HG03575 (cell line): ENCODE measurements around the gene TRAPPC13.
"Not testable (repeated sequence)": the region's sequence is repeated elsewhere in the genome, so short reads cannot be mapped to it uniquely, and the experiment has no call there.

Experiments used
- ATAC-seq: cut with Tn5 transposase; IDR thresholded peaks from one replicate; pipeline ENCODE4 v1.9.1; 2021; ENCODE audit not compliant: unreplicated experiment, insufficient number of reproducible peaks, low FRiP score; ENCODE audit errors: extremely low read depth

TRAPPC13 gene

DNA sequence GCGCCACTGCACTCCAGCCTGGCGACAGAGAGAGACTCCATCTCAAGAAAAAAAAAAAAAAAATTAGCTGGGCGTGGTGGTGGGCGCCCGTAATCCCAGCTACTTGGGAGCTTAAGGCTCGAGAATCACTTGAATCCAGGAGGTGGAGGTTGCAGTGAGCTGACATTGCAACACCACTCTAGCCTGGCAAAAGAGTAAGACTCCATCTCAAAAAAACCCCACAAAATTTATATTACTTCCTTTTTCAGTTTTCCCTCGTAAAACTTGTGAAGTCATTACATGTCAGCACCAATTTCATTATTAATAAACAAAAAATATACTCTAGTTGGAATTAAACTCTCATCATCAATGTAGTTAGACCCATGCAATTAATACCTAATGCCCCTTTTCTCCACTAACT lies 43.9 kb downstream of the TRAPPC13 start:
- no peak for ATAC-seq

DNA sequence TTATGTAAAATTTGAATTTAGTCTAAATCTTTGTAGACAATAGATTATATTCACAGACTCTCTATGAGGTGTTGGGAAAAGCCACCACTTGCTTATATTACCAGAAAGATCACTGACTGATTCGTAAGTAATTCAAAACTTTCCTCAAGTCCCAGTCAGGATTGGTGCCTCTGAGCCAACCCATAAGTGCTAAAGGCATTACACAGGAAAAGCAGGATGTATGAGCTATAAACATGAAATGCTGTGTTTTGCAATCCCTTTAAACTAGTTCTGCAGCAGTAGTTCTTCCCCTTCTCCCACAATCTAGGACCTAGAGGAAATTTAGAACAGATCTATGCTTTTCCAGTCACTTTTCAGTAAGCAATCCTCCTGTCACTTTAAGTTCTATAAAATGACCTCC lies 48.0 kb downstream of the TRAPPC13 start:
- ATAC-seq, result no peak

DNA sequence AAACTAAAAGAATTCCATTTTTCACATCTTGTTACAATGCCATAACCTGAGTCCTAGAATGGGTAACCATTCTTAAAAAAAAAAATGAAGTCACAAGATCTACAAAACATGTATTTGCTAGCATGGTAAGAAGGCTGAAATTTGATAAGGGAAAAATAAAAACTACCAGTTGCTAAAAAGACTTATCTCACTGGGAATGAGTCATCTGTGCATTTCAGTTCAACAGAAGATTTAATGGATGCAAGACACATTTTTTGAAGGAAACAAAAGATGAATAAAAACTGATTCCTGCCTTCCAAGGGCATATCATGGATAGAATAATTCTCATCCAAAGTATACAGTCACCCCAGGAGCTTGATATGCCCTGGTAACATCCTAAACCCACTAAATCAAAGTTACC lies 49.9 kb downstream of the TRAPPC13 start:
- no peak for ATAC-seq

DNA sequence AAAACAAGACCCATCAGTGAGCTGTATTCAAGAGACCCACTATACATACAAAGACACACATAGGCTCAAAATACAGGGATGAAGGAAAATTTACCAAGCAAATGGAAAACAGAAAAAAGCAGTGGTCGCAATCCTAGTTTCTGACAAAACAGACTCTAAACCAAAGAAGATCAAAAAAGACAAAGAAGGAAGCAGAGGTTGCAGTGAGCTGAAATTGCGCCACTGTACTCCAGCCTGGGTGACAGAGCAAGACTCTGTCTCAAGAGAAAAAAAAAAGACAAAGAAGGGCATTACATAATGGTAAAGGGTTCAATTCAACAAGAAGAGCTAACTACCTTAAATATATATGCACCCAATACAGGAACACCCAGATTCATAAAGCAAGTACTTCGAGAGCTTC lies 51.2 kb downstream of the TRAPPC13 start:
- not testable (repeated sequence) for ATAC-seq

DNA sequence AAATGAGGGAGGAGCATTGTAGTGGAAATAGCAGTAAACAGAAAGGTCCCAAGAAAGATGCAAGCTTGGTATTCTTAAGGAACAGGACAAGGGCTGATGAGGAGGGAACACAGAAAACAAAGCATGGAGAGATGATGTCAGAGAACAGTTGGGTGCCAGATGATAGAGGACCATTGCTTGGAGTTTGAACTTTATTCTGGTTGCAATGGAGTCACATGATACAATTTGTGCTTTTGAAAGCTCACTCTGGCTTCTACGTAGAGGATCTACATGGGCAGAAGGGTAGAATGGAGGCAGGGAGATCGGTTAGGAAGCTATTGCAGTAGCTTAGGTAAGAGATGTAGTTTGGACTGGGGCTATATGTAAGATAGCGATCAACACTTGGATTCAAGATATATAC lies 57.3 kb downstream of the TRAPPC13 start:
- ATAC-seq, result no peak

DNA sequence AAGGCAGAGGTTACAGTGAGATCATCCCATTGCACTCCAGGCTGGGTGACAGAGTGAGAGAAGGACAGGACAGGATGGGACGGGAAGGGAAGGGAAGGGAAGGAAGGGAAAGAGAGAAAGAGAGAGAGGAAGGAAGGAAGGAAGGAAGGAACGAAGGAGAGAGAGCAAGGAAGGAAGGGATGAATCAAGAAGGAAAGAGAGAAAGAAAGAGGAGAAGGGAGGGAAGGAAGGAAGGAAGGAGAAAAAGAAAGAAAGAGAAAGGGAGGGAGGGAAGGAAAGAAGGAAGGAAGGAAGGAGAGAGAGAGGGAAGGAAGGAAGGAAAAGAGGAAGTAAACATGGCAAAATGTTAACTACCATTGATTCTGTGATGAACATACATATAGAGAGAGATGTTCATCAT lies 68.3 kb downstream of the TRAPPC13 start:
- ATAC-seq, result no peak

DNA sequence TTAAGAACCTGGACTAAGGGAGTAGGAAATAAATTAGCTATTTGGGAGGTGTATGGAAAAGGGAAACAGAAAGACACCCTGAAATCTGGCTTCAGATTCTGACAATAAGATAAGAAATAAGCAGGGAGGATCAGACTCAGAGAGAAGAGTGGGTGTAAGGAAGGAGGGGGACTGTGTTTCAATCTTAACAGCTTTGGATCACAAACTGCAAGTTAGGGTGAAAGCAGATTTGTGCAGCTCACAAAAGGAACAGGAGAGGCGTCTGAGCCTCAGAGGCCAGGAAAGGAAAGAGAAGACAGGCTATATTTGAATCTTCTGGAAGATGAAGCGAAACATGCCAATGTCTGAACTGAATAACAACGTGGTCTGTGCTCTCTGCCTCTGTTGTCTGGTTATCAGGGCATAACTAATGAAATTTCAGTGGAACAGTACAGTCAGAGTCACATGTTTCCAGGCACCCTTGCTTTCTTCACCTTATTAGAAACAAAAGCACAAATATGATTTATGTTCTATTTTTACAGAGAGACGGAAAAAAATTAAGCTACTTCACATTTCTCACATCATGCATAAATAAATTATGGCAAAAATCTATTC lies 70.4 kb downstream of the TRAPPC13 start:
- ATAC-seq, result no peak

DNA sequence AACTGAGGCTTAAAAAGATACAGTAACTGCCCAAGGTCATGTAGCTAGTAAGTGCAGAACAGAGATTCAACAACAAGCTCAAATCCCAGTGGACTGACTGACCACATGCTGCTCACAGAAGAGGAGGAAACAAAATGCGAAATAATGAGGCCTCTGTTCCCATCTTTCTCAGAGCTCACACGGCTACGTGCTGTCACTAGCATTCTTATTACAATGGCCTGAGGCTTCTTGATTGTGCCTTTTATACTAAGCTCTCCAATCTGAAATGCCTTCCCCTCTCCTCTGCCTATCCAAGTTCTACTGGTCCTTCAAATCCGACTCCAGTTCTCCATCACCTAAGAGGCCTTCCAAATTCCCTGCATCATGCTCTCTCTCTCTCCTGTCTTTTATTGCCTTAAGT lies 71.1 kb downstream of the TRAPPC13 start:
- no peak for ATAC-seq

DNA sequence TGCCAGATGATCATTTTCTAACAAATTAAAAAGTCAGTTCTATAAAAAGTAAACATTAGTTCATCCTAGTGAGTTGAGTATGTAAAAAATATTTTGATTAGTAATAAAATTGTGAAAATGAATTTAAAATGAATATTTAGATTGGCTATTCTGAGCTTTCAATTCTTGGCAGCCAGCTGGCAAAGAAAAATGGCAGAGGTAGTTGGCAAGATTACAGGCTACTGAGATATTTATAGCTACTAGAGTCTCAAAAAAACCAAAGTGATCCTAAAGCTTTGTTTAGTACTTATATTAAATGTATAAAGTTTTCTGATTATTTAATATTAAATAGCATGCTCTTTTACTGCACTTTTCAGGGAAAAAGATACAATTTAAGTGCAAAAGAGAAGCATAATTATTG lies 72.1 kb downstream of the TRAPPC13 start:
- no peak for ATAC-seq

DNA sequence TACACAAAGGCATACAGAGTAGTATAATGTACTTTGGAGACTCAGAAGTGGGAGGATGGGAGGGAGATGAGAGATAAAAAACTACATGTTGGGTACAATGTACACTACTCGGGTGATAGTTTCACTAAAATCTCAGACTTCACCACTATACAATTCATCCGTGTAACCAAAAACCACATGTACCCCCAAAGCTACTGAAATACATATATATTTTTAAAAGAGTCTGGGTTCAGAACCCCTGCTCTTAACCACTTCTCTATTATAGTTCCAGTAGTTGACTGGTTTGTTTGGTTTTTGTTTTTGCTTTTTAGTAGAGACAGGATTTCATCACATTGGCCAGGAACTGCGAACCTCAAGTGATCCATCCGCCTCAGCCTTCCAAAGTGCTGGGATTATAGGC lies 74.5 kb downstream of the TRAPPC13 start:
- no peak for ATAC-seq

DNA sequence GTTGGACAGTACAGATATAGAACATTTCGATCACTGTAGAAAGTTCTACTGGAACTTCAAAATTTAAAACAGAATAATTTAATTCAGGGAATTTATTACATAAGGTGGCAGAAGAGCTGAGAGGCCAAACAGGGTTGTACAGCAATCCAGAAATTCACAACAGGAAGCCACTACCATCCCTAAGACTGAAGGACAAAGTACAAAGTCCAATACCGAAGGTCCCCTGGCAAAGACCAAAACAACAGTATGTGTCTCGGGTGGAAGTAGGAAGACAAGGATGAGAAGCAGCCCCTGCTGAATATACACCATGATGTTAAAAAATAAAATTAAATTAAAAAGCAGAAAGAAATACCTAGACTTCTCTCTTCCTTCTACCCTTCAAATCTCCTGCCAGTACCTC lies 77.2 kb downstream of the TRAPPC13 start:
- ATAC-seq, result no peak

DNA sequence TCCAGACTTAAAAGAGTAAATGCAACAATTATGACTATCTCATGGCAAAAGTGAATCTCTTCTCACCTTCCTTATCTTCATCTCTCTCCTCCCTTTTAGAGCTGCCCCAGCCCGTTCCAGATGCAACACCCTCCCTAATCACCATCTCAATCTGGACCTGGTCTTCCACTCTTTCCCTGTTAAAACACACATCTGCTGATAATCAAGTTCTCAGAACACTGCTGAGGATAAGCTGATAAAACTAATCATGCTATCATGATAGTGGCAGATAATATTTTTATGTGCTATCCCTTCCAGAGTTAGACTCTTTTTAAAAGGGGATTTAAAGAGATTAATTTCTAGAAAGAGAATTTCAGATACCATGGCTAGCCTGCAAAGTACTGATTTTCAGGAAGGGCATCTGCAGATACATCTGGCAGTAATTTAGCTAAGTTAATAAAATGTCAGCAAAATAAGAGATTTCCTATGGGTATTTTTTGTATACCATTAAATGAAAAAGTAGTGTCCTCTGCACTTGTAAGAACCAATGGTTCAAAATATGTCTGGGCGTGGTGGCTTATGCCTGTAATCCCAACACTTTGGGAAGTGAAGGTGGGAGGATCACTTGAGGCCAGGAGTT lies 79.9 kb downstream of the TRAPPC13 start:
- ATAC-seq, result no peak

DNA sequence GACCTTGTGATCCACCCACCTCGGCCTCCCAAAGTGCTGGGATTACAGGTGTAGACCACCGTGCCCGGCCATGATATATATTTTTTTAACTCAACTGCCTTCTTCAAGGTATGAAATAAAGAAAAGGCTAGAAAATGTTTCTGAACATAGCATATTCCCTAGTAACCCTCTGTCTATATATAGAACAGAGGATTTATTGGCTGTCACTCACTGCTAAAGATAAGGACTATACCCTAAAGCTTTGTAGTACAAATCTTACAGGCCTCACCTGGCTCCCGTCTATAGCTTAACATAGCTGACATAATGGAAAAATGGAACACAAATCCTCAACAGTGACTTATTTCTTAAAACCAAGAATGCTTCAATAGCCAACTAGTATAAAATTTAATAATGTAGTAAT lies 82.8 kb downstream of the TRAPPC13 start:
- ATAC-seq, result no peak

DNA sequence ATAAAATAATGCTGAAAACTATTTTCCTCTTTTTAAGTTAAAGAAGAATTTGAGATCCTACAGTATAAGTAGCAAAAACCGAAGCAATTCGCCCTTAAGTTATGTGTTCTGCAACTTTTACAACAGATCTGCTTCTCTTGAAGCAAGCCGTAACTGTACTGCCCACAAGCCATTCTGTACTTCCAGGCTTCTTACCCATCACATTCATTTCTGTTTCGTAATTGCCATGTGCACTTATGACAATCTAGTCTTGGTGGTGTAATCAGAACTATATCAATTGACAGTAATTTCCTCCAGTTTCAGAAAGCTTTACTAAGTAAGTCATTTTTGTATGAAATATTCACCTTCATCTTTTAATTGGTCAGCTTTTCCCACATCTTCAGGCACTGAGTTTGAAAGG lies 83.3 kb downstream of the TRAPPC13 start:
- no peak for ATAC-seq
